GM23248 (cell line): ENCODE data around the gene PIK3R1. TPM values are rescaled to one million over a fixed set of nuclear protein-coding genes. Genes with fewer than 3 reads are reported as not detected.
A peak's percentile ranks its signal among the peaks of the same experiment; 100 is the strongest.

ENCODE experiments used
- DNase-seq: peaks from one replicate; pipeline ENCODE4 v3.0.0-alpha.2; 2015
- H2AFZ ChIP-seq: fragments of 200-600 bp; sonication (generic); 2 replicates; pipeline ENCODE4 v1.6.1; 2016; ENCODE audit warnings: antibody characterized with exemption
- H3F3A ChIP-seq: fragments of 200-600 bp; sonication (generic); 2 replicates; pipeline ENCODE4 v1.6.1; 2016; ENCODE audit warnings: mild to moderate bottlenecking, antibody characterized with exemption, mixed run types; ENCODE audit not compliant: insufficient read depth
- H3K27ac ChIP-seq: fragments of 200-600 bp; sonication (generic); 2 replicates; pipeline ENCODE4 v1.5.1; 2016; ENCODE audit warnings: mild to moderate bottlenecking
- H3K27me3 ChIP-seq: fragments of 200-600 bp; sonication (generic); replicated peaks from 2 replicates; pipeline ENCODE4 v1.6.1; 2016; ENCODE audit warnings: mild to moderate bottlenecking; ENCODE audit not compliant: insufficient read depth
- H3K36me3 ChIP-seq: fragments of 200-600 bp; sonication (generic); 2 replicates; pipeline ENCODE4 v1.6.1; 2016; ENCODE audit warnings: low read depth, mild to moderate bottlenecking
- H3K4me1 ChIP-seq: fragments of 200-600 bp; sonication (generic); 2 replicates; pipeline ENCODE4 v1.6.1; 2016; ENCODE audit warnings: mild to moderate bottlenecking; ENCODE audit not compliant: insufficient read depth
- H3K4me2 ChIP-seq: fragments of 200-600 bp; sonication (generic); one replicate; pipeline ENCODE4 v1.6.1; 2016; ENCODE audit warnings: mild to moderate bottlenecking; ENCODE audit not compliant: unreplicated experiment
- H3K4me3 ChIP-seq: fragments of 200-600 bp; sonication (generic); 2 replicates; pipeline ENCODE4 v1.5.1; 2016; ENCODE audit warnings: mild to moderate bottlenecking
- H3K79me2 ChIP-seq: fragments of 200-600 bp; sonication (generic); 2 replicates; pipeline ENCODE4 v1.6.1; 2016; ENCODE audit warnings: mild to moderate bottlenecking; ENCODE audit not compliant: insufficient read depth
- H3K9ac ChIP-seq: fragments of 200-600 bp; sonication (generic); 2 replicates; pipeline ENCODE4 v1.6.1; 2016; ENCODE audit warnings: mild to moderate bottlenecking
- H3K9me2 ChIP-seq: fragments of 200-600 bp; sonication (generic); 2 replicates; pipeline ENCODE4 v1.6.1; 2016; ENCODE audit warnings: mixed run types, mild to moderate bottlenecking, moderate library complexity; ENCODE audit not compliant: insufficient read depth
- H3K9me3 ChIP-seq: fragments of 200-600 bp; sonication (generic); one replicate; pipeline ENCODE4 v1.6.1; 2017; ENCODE audit warnings: low read depth
- H4K20me1 ChIP-seq: fragments of 200-600 bp; sonication (generic); 2 replicates; pipeline ENCODE4 v1.6.0; 2016; ENCODE audit not compliant: insufficient read depth
- EZH2 ChIP-seq: fragments of 200-600 bp; sonication (generic); IDR thresholded peaks from 2 replicates; pipeline ENCODE4 v1.6.1; 2018; ENCODE audit warnings: antibody characterized with exemption, mild to moderate bottlenecking; ENCODE audit not compliant: insufficient read depth, poor library complexity, severe bottlenecking
- EZH2phosphoT487 ChIP-seq: fragments of 200-600 bp; sonication (generic); IDR thresholded peaks from 2 replicates; pipeline ENCODE4 v1.6.1; 2018; ENCODE audit warnings: antibody characterized with exemption, moderate library complexity, mild to moderate bottlenecking, low read depth; ENCODE audit not compliant: insufficient read depth
- WGBS, 2 experiments: methylation state at CpG; one replicate each; pipeline ENCODE4 v1.1.6; 2015 to 2017; ENCODE audit warnings: low lambda C conversion rate in 2 of 2, low coverage in 1 of 2; ENCODE audit errors: missing lambda C conversion rate in 2 of 2; 5-methylcytosine and 5-hydroxymethylcytosine counted together
- in situ Hi-C: fragments of 300-500 bp; cut with MboI; formaldehyde crosslinking; loops from 2 replicates; pipeline ENCODE4 v1.15.0; 2020
- polyA plus RNA-seq: library from polyadenylated mRNA; unstranded; fragments of >200 nt; fragmentation: Nextera tagmentation; extraction: Ambion mirVana; gene quantifications from 2 replicates; pipeline ENCODE4 v1.2.1, GENCODE V29; 2016
- total RNA-seq: library from RNA; depleted of rRNA; stranded (reverse); fragments of >200 nt; shearing (Covaris generic); gene quantifications from 2 replicates; pipeline ENCODE4 v1.2.3, GENCODE V29; 2014

PIK3R1 gene
- total and polyA plus RNA-seq, 2 experiments from 2014 or later: 8.4 to 14.4 TPM

DNA sequence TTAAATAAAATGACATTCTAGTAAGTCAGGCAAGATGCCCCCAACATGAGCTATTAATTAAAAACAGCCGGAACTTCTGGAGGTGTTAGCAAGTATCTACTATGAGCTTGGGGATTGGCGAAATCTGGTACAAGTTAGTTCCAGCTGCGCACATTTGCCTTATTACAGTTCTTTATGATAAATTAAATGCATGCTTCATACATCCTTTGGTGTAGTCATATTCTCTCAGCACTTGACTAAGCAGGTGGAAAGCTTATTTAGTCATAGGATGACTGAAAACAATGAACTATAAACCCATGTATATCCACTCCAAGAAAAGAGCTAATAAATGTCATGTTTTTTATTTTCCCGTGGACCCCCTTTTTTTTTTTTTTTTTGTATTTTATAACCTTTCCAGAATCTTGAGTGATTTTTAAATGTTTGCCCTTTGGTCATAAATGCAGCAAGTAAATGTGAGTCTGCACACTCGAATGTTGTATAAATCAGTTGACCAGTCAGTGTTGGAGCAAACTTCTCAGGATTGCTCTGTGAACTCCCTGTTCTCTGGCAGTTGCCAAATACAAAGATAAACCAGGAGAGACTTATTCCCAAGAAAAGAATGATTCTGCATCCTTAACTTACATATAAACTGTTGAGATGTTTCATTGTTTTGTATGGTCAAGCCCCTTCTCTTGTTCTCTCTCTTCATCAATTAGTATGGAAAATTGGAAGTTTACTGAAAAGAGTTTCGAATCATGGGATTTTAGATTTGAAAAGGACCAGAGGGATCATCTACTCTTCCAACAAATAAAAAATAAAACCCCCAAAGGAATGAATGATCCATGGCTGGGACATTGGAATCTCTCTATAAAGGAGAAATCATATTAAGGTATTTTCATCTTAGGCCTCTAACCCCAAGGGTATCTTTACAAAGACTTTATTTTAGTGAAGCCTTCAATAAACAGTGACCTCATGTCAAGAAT lies 38.3 kb downstream of the PIK3R1 start:
- peaks cover 87% of the 10 kb centered on the region for H3K79me2 ChIP-seq
- H3K9me2 ChIP-seq: no peaks in the 10 kb centered on the region
- H3K9me3 ChIP-seq: no peaks in the 10 kb centered on the region
- H3K4me3 ChIP-seq: no peak overlapping the region
- no peak overlapping the region for H2AFZ ChIP-seq
- TF ChIP-seq EZH2phosphoT487 (no peak), EZH2 (no peak)
- H4K20me1 ChIP-seq: no peaks in the 10 kb centered on the region
- H3K4me2 ChIP-seq: no peak overlapping the region
- no peak overlapping the region for H3K9ac ChIP-seq
- no peaks in the 10 kb centered on the region for H3K27me3 ChIP-seq
- WGBS, 2 experiments: 22 to 23% methylated on average over 6 of the region's 6 CpGs
- peaks cover 46% of the 10 kb centered on the region for H3K4me1 ChIP-seq
- DNase-seq: peak; percentile 49
- H3K27ac ChIP-seq: no peak overlapping the region
- no peaks in the 10 kb centered on the region for H3K36me3 ChIP-seq
- peaks cover 38% of the 10 kb centered on the region for H3F3A ChIP-seq
- in situ Hi-C loops: loop anchor here (10.0 to 25.0 kb wide), 2 partner anchors 592 to 1009 kb away; no protein-coding TSS in a partner anchor

DNA sequence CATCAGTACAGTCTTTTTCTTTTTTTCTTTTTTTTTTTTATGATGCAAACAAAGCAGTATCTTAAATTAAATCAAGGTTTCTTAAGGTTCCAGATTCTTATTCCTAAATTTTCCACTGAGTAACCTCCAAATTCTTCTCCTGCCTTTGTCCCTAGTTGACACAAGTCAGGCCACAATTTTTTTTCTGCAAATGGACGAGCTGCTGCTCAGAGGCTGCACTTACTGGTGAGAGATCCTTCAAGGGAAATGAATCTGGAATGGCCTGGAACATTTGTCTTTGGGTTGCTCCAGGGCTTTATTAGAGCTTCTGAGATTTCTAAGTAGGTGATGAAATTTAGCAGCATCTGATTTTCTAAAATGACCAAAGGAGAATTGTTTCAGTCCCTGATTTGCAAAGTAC lies 39.3 kb downstream of the PIK3R1 start:
- Histone ChIP-seq H3K36me3 (no peaks in the 10 kb centered on the region), H3K27ac (no peak overlapping the region), H4K20me1 (no peaks in the 10 kb centered on the region), H3K4me1 (peaks cover 46% of the 10 kb centered on the region), H3K9ac (no peak overlapping the region), H3K4me2 (no peak overlapping the region), H3K27me3 (no peaks in the 10 kb centered on the region), H3K4me3 (no peak overlapping the region), H2AFZ (no peak overlapping the region), H3F3A (peaks cover 38% of the 10 kb centered on the region), H3K79me2 (peaks cover 87% of the 10 kb centered on the region), H3K9me3 (no peaks in the 10 kb centered on the region), H3K9me2 (no peaks in the 10 kb centered on the region)
- in situ Hi-C loops: loop anchor here (10.0 to 25.0 kb wide), 2 partner anchors 593 to 1010 kb away; no protein-coding TSS in a partner anchor
- no peak for DNase-seq
- 76 to 82% methylated on average over 1 of the region's 1 CpG for WGBS, 2 experiments
- TF ChIP-seq EZH2 (no peak), EZH2phosphoT487 (no peak)

DNA sequence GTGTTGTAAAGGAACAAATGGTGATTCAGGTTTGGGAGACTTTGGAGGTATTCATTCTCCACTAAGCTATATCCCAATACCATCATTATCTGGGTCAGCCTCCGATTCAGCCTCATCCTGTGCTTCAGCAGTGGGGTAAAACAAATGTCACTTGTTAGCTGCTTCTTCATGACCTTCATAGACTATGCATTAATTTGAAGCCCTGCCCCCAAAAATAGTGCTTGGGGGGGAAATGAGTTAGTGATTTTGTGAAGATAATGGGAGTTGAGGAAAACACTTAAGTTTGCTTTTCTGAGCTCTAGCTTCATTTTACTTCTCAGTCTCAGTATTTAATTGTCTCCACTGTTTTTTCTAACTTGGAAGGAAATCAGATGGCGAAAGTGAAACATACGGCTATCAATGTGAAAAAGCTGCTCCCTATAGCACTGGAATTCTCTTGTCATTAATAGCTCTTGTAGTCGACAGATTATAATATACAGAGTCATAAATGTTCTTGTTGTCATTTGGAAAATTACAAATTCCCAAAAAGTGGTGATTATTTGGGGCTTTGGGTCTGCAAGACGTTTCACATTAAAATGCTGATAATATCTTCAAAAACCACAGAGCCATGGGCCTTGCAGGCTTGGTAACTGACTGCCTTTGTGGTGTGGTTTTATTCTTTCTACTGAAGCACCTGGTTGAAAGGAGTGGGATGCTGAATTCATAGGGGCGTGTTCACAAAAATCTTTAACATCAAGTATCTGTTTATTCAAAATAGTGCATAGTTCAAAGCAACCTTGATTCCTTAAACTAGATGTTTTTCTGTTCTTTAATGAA lies 40.0 kb downstream of the PIK3R1 start:
- TF ChIP-seq EZH2phosphoT487 (no peak), EZH2 (no peak)
- Histone ChIP-seq H3K4me3 (no peak overlapping the region), H3K4me2 (no peak overlapping the region), H3K27me3 (no peaks in the 10 kb centered on the region), H3K36me3 (no peaks in the 10 kb centered on the region), H3K79me2 (peaks cover 87% of the 10 kb centered on the region), H3K4me1 (peaks cover 44% of the 10 kb centered on the region), H3K9me3 (no peaks in the 10 kb centered on the region), H2AFZ (no peak overlapping the region), H3K9ac (no peak overlapping the region), H3K27ac (no peak overlapping the region), H3K9me2 (no peaks in the 10 kb centered on the region), H4K20me1 (no peaks in the 10 kb centered on the region), H3F3A (peaks cover 38% of the 10 kb centered on the region)
- WGBS, 2 experiments: 84 to 95% methylated on average over 6 of the region's 6 CpGs
- in situ Hi-C loops: loop anchor here (10.0 to 25.0 kb wide), 2 partner anchors 593 to 1011 kb away; no protein-coding TSS in a partner anchor
- no peak for DNase-seq

DNA sequence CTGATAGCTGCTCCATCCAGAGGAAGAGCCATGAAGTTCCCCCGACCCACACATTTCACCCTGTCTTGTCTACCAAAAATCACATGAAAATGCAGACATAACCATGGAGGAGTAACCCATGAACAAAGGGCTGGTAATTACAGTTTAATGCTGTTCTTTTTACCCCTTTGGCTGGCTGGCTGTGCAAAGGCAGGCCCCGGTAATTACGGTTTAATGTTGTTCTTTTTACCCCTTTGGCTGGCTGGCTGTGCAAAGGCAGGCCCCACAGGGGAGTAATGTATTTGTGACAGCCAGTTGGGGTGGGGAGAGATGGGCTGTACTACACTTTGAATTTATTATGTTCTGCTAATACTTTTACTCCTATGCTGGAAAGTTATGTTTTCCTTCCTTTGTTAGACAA lies 41.7 kb downstream of the PIK3R1 start:
- H3K4me2 ChIP-seq: no peak overlapping the region
- H3K9me2 ChIP-seq: no peaks in the 10 kb centered on the region
- H4K20me1 ChIP-seq: no peaks in the 10 kb centered on the region
- peaks cover 33% of the 10 kb centered on the region for H3K4me1 ChIP-seq
- 65 to 92% methylated on average over 3 of the region's 3 CpGs for whole genome bisulfite sequencing, 2 experiments
- H3K36me3 ChIP-seq: no peaks in the 10 kb centered on the region
- no peak for DNase-seq
- H3K9me3 ChIP-seq: no peaks in the 10 kb centered on the region
- no peak overlapping the region for H3K9ac ChIP-seq
- in situ Hi-C loops: loop anchor here (10.0 to 25.0 kb wide), 2 partner anchors 595 to 1012 kb away; no protein-coding TSS in a partner anchor
- H3K4me3 ChIP-seq: no peak overlapping the region
- no peak overlapping the region for H3K27ac ChIP-seq
- H3F3A ChIP-seq: peaks cover 28% of the 10 kb centered on the region
- TF ChIP-seq EZH2: no peak
- no peak for TF ChIP-seq EZH2phosphoT487
- no peaks in the 10 kb centered on the region for H3K27me3 ChIP-seq
- peaks cover 79% of the 10 kb centered on the region for H3K79me2 ChIP-seq
- H2AFZ ChIP-seq: no peak overlapping the region
